HEK293 (cell line): ENCODE measurements around the gene FILIP1L.

Source experiments
- EGR2 ChIP-seq: fragments of 450-650 bp; formaldehyde crosslinking; IDR thresholded peaks from 2 replicates; pipeline ENCODE4 v1.5.1; 2016; ENCODE audit warnings: low read depth, missing biosample characterization, missing genetic modification characterization
- GLI2 ChIP-seq: fragments of 450-650 bp; formaldehyde crosslinking; IDR thresholded peaks from 2 replicates; pipeline ENCODE4; 2017; ENCODE audit warnings: missing biosample characterization, missing genetic modification characterization, low read depth, borderline replicate concordance
- GLIS1 ChIP-seq: fragments of 450-650 bp; formaldehyde crosslinking; IDR thresholded peaks from 2 replicates; pipeline ENCODE4 v1.5.1; 2016; ENCODE audit warnings: missing biosample characterization, missing genetic modification characterization
- HOXD13 ChIP-seq: sonication (generic); formaldehyde crosslinking; IDR thresholded peaks from 2 replicates; pipeline ENCODE4 v1.8.0; 2022; ENCODE audit warnings: missing genetic modification reagents, borderline replicate concordance
- IKZF3 ChIP-seq: fragments of 450-650 bp; IDR thresholded peaks from 2 replicates; pipeline ENCODE4 v1.5.0; 2018; ENCODE audit warnings: missing biosample characterization, mild to moderate bottlenecking, missing genetic modification characterization, moderate library complexity
- KLF16 ChIP-seq: fragments of 450-650 bp; formaldehyde crosslinking; IDR thresholded peaks from 2 replicates; pipeline ENCODE4 v1.5.1; 2017; ENCODE audit warnings: missing biosample characterization, missing genetic modification characterization
- SCRT2 ChIP-seq: fragments of 450-650 bp; formaldehyde crosslinking; IDR thresholded peaks from 2 replicates; pipeline ENCODE4 v1.5.1; 2016; ENCODE audit warnings: missing biosample characterization, missing genetic modification characterization
- SP2 ChIP-seq: fragments of 450-650 bp; formaldehyde crosslinking; IDR thresholded peaks from 2 replicates; pipeline ENCODE4 v1.5.1; 2016; ENCODE audit warnings: missing biosample characterization, missing genetic modification characterization
- TCF7L2 ChIP-seq: IDR thresholded peaks from 2 replicates; pipeline ENCODE4 v1.6.1; 2011; ENCODE audit warnings: low read depth, mild to moderate bottlenecking, inconsistent platforms, low read length, moderate library complexity, borderline replicate concordance
- YY1 ChIP-seq: fragments of 450-650 bp; formaldehyde crosslinking; IDR thresholded peaks from 2 replicates; pipeline ENCODE4 v1.5.1; 2018; ENCODE audit warnings: missing biosample characterization, missing genetic modification characterization
- ZBTB7A ChIP-seq: fragments of 450-650 bp; formaldehyde crosslinking; IDR thresholded peaks from 2 replicates; pipeline ENCODE4 v1.5.1; 2016; ENCODE audit warnings: low read depth, missing biosample characterization, missing genetic modification characterization
- ZIC2 ChIP-seq: fragments of 450-650 bp; formaldehyde crosslinking; IDR thresholded peaks from 2 replicates; pipeline ENCODE4 v1.5.1; 2016; ENCODE audit warnings: missing biosample characterization, missing genetic modification characterization
- ZNF112 ChIP-seq: fragments of 450-650 bp; formaldehyde crosslinking; IDR thresholded peaks from 2 replicates; pipeline ENCODE4 v1.5.0; 2017; ENCODE audit warnings: missing biosample characterization, missing genetic modification characterization
- ZNF2 ChIP-seq: fragments of 450-650 bp; formaldehyde crosslinking; IDR thresholded peaks from 2 replicates; pipeline ENCODE4 v1.5.1; 2016; ENCODE audit warnings: missing biosample characterization, missing genetic modification characterization
- ZNF214 ChIP-seq: fragments of 450-650 bp; formaldehyde crosslinking; IDR thresholded peaks from 2 replicates; pipeline ENCODE4 v1.5.1; 2017; ENCODE audit warnings: missing biosample characterization, mild to moderate bottlenecking, missing genetic modification characterization, borderline replicate concordance
- ZNF292 ChIP-seq: fragments of 450-650 bp; formaldehyde crosslinking; IDR thresholded peaks from 2 replicates; pipeline ENCODE4 v1.5.1; 2016; ENCODE audit warnings: low read depth, missing biosample characterization, missing genetic modification characterization, borderline replicate concordance
- ZNF433 ChIP-seq: fragments of 450-650 bp; formaldehyde crosslinking; IDR thresholded peaks from 2 replicates; pipeline ENCODE4 v1.5.1; 2016; ENCODE audit warnings: missing biosample characterization, missing genetic modification characterization, low read depth
- ZNF530 ChIP-seq: fragments of 450-650 bp; formaldehyde crosslinking; IDR thresholded peaks from 2 replicates; pipeline ENCODE4 v1.5.1; 2016; ENCODE audit warnings: low read depth, missing biosample characterization, missing genetic modification characterization
- ZNF76 ChIP-seq: fragments of 450-650 bp; formaldehyde crosslinking; IDR thresholded peaks from 2 replicates; pipeline ENCODE4; 2016; ENCODE audit warnings: low read depth, missing biosample characterization, missing genetic modification characterization, borderline replicate concordance
- ZSCAN30 ChIP-seq: fragments of 450-650 bp; IDR thresholded peaks from 2 replicates; pipeline ENCODE4 v1.5.1; 2018; ENCODE audit warnings: missing biosample characterization, mild to moderate bottlenecking, missing genetic modification characterization, moderate library complexity
- TF ChIP-seq, protein P1 (sequence below): fragments of 450-650 bp; formaldehyde crosslinking; IDR thresholded peaks from 2 replicates; pipeline ENCODE4 v1.5.1; 2016; ENCODE audit warnings: missing biosample characterization, missing genetic modification characterization
- TF ChIP-seq, protein P2 (sequence below): fragments of 450-650 bp; IDR thresholded peaks from 2 replicates; pipeline ENCODE4 v1.5.1; 2018; ENCODE audit warnings: missing biosample characterization, missing genetic modification characterization
- TF ChIP-seq, protein P3 (sequence below): fragments of 450-650 bp; formaldehyde crosslinking; IDR thresholded peaks from 2 replicates; pipeline ENCODE4 v1.5.1; 2016; ENCODE audit warnings: missing biosample characterization, missing genetic modification characterization, low read depth
- TF ChIP-seq, protein P4 (sequence below): fragments of 450-650 bp; formaldehyde crosslinking; IDR thresholded peaks from 2 replicates; pipeline ENCODE4 v1.5.1; 2016; ENCODE audit warnings: missing biosample characterization, missing genetic modification characterization
- TF ChIP-seq, protein P5 (sequence below): fragments of 450-650 bp; formaldehyde crosslinking; IDR thresholded peaks from 2 replicates; pipeline ENCODE4 v1.5.1; 2016; ENCODE audit warnings: missing biosample characterization, missing genetic modification characterization
- TF ChIP-seq, protein P6 (sequence below): fragments of 450-650 bp; formaldehyde crosslinking; IDR thresholded peaks from 2 replicates; pipeline ENCODE4 v1.5.1; 2017; ENCODE audit warnings: missing biosample characterization, missing genetic modification characterization
- TF ChIP-seq, protein P7 (sequence below): fragments of 450-650 bp; formaldehyde crosslinking; IDR thresholded peaks from 2 replicates; pipeline ENCODE4 v1.5.1; 2016; ENCODE audit warnings: missing biosample characterization, missing genetic modification characterization

FILIP1L gene

DNA sequence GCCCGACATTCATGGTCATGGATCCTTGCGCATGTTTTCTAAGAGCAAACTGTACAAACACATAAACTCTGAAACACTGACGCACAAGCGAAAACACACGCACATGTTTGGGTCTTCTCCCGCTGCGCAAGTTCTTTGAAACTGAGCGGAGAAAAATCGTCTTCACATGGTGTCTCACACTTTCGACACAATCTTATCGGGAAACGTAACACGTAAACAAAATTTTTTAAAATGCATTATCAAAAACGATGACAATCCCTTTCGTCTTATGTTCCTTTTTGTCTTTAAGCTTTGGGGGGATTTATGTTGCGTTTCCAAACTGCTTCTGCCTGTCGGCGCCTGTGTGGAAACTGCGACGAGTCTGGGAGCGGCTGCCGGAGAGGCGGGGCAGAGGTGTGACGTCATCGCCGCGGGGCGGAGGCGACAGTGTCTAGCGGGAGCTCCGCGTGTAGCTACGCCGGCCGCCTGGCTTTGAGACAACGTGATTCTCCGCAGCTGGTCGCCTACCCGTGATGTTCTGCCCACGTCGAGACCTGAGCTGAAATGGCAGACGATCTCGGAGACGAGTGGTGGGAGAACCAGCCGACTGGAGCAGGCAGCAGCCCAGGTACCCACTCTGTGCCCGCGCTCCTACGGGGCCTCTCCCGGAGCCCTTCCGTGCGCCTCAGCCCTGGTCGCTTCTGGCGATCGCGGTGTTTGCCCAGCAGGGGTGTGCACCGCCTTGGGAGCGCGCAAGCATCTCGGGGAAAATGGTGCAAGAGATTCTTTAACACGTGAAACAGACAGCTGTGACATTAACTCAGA lies 296.7 kb downstream of the FILIP1L start, which contains the start of gene CMSS1 (continued):
- TF ChIP-seq, protein P1, sequence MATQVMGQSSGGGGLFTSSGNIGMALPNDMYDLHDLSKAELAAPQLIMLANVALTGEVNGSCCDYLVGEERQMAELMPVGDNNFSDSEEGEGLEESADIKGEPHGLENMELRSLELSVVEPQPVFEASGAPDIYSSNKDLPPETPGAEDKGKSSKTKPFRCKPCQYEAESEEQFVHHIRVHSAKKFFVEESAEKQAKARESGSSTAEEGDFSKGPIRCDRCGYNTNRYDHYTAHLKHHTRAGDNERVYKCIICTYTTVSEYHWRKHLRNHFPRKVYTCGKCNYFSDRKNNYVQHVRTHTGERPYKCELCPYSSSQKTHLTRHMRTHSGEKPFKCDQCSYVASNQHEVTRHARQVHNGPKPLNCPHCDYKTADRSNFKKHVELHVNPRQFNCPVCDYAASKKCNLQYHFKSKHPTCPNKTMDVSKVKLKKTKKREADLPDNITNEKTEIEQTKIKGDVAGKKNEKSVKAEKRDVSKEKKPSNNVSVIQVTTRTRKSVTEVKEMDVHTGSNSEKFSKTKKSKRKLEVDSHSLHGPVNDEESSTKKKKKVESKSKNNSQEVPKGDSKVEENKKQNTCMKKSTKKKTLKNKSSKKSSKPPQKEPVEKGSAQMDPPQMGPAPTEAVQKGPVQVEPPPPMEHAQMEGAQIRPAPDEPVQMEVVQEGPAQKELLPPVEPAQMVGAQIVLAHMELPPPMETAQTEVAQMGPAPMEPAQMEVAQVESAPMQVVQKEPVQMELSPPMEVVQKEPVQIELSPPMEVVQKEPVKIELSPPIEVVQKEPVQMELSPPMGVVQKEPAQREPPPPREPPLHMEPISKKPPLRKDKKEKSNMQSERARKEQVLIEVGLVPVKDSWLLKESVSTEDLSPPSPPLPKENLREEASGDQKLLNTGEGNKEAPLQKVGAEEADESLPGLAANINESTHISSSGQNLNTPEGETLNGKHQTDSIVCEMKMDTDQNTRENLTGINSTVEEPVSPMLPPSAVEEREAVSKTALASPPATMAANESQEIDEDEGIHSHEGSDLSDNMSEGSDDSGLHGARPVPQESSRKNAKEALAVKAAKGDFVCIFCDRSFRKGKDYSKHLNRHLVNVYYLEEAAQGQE (tag by site-specific recombination) = no peak
- TF ChIP-seq, protein P2, sequence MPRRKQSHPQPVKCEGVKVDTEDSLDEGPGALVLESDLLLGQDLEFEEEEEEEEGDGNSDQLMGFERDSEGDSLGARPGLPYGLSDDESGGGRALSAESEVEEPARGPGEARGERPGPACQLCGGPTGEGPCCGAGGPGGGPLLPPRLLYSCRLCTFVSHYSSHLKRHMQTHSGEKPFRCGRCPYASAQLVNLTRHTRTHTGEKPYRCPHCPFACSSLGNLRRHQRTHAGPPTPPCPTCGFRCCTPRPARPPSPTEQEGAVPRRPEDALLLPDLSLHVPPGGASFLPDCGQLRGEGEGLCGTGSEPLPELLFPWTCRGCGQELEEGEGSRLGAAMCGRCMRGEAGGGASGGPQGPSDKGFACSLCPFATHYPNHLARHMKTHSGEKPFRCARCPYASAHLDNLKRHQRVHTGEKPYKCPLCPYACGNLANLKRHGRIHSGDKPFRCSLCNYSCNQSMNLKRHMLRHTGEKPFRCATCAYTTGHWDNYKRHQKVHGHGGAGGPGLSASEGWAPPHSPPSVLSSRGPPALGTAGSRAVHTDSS (tag by site-specific recombination) = peak; percentile 22; the same call in 1 of the 2 replicates
- TF ChIP-seq, protein P3, sequence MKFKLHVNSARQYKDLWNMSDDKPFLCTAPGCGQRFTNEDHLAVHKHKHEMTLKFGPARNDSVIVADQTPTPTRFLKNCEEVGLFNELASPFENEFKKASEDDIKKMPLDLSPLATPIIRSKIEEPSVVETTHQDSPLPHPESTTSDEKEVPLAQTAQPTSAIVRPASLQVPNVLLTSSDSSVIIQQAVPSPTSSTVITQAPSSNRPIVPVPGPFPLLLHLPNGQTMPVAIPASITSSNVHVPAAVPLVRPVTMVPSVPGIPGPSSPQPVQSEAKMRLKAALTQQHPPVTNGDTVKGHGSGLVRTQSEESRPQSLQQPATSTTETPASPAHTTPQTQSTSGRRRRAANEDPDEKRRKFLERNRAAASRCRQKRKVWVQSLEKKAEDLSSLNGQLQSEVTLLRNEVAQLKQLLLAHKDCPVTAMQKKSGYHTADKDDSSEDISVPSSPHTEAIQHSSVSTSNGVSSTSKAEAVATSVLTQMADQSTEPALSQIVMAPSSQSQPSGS = peak; percentile 99
- TF ChIP-seq, protein P4, sequence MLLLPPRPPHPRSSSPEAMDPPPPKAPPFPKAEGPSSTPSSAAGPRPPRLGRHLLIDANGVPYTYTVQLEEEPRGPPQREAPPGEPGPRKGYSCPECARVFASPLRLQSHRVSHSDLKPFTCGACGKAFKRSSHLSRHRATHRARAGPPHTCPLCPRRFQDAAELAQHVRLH = peak; percentile 64; the same call in 1 of the 2 replicates
- TF ChIP-seq TCF7L2 = peak; percentile 78; the same call in 1 of the 2 replicates
- no peak for TF ChIP-seq ZNF292 (tag by site-specific recombination)
- TF ChIP-seq ZNF530 = no peak
- TF ChIP-seq, protein P5, sequence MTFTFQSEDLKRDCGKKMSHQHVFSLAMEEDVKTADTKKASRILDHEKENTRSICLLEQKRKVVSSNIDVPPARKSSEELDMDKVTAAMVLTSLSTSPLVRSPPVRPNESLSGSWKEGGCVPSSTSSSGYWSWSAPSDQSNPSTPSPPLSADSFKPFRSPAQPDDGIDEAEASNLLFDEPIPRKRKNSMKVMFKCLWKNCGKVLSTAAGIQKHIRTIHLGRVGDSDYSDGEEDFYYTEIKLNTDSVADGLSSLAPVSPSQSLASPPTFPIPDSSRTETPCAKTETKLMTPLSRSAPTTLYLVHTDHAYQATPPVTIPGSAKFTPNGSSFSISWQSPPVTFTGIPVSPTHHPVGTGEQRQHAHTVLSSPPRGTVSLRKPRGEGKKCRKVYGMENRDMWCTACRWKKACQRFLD = peak; percentile 37; the same call in 1 of the 2 replicates
- no peak for TF ChIP-seq ZNF433
- no peak for TF ChIP-seq ZNF214 (tag by site-specific recombination)
- TF ChIP-seq ZIC2 (tag by site-specific recombination) = peak; percentile 80
- TF ChIP-seq, protein P6, sequence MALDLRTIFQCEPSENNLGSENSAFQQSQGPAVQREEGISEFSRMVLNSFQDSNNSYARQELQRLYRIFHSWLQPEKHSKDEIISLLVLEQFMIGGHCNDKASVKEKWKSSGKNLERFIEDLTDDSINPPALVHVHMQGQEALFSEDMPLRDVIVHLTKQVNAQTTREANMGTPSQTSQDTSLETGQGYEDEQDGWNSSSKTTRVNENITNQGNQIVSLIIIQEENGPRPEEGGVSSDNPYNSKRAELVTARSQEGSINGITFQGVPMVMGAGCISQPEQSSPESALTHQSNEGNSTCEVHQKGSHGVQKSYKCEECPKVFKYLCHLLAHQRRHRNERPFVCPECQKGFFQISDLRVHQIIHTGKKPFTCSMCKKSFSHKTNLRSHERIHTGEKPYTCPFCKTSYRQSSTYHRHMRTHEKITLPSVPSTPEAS (tag by site-specific recombination) = 0 out of 2 replicates have a peak, but pooled peaks have one; percentile 37
- TF ChIP-seq GLI2 = no peak
- TF ChIP-seq ZNF76 (tag by site-specific recombination) = peak; percentile 69; the same call in 1 of the 2 replicates
- TF ChIP-seq ZSCAN30 (tag by site-specific recombination) = 0 out of 2 replicates have a peak, but pooled peaks have one; percentile 56
- TF ChIP-seq, protein P7, sequence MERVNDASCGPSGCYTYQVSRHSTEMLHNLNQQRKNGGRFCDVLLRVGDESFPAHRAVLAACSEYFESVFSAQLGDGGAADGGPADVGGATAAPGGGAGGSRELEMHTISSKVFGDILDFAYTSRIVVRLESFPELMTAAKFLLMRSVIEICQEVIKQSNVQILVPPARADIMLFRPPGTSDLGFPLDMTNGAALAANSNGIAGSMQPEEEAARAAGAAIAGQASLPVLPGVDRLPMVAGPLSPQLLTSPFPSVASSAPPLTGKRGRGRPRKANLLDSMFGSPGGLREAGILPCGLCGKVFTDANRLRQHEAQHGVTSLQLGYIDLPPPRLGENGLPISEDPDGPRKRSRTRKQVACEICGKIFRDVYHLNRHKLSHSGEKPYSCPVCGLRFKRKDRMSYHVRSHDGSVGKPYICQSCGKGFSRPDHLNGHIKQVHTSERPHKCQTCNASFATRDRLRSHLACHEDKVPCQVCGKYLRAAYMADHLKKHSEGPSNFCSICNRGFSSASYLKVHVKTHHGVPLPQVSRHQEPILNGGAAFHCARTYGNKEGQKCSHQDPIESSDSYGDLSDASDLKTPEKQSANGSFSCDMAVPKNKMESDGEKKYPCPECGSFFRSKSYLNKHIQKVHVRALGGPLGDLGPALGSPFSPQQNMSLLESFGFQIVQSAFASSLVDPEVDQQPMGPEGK = peak; percentile 50
- TF ChIP-seq HOXD13 (CRISPR knock-in tag) = no peak
- TF ChIP-seq SP2 (tag by site-specific recombination) = peak; percentile 68
- TF ChIP-seq ZBTB7A (tag by site-specific recombination) = no peak
- peak; percentile 88 for TF ChIP-seq KLF16 (tag by site-specific recombination)
- peak; percentile 61; the same call in 1 of the 2 replicates for TF ChIP-seq EGR2
- TF ChIP-seq SCRT2 (tag by site-specific recombination) = peak; percentile 59
- TF ChIP-seq ZNF2 (tag by site-specific recombination) = peak; percentile 87; the same call in 1 of the 2 replicates
- peak; percentile 60 for TF ChIP-seq GLIS1 (tag by site-specific recombination)
- peak; percentile 30; the same call in 1 of the 2 replicates for TF ChIP-seq YY1 (tag by site-specific recombination)
- no peak for TF ChIP-seq ZNF112 (tag by site-specific recombination)
- TF ChIP-seq IKZF3 (tag by site-specific recombination) = peak; percentile 14; the same call in 1 of the 2 replicates
